Hematopoietic multipotent progenitor cell treated with erythropoietin and hydrocortisone succinate and interleukin-3 and kit ligand, for 15 days (in vitro differentiated cells): ENCODE data around the gene ALX4.

ENCODE experiments used
- DNase-seq: peaks from one replicate; pipeline ENCODE4 v3.0.0-alpha.2; 2015; ENCODE audit warnings: low spot score

The ALX4 gene

DNA sequence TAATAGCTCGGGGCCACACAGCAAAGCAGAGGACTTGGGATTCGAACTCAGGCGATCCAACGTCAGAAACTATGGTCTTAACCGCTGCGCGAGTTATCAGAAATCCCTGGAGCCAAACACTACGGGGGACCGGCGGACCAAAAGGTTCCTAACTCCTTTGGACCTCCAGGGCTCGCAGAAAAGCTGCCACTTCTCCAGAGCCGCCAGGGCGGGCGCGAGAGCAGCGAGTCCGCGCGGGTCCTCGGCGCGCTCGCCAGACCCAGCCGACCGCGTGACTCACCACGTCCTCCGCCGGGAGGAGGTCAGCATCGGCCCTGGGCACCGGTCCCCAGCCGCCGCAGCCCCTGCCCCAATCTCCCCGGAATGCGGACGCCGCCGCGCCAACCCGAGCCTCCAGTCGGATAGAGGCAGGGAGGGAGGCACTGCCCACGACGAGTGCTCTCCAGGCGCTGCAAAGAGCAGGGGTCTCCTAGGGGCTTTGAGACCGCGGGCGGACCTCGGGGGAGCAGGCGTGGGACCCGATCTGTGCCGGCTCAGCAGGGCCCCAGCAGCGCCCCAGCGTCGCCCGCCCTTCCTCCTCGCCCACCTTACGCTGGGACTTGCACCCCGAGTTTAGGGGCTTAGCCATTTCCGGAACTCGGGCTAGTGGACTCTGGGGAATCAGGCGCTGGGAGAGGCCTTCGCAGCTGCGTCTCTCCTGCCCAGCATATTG is 6.2 kb upstream of the ALX4 start:
- DNase-seq, result no peak

- no peak for DNase-seq
Observed at GRCh38 chr11:44314733-44315132, 4.8 kb upstream of the ALX4 start.

- no peak for DNase-seq
Observed at GRCh38 chr11:44313761-44314489, 4.0 kb upstream of the ALX4 start.

- DNase-seq, result no peak
Observed at GRCh38 chr11:44312876-44313275, 2.9 kb upstream of the ALX4 start.

- no peak for DNase-seq
Observed at GRCh38 chr11:44311339-44312261, 1.7 kb upstream of the ALX4 start.

GRCh38 chr11:44310463-44311272 is 729 bp upstream of the ALX4 start:
- no peak for DNase-seq

DNA sequence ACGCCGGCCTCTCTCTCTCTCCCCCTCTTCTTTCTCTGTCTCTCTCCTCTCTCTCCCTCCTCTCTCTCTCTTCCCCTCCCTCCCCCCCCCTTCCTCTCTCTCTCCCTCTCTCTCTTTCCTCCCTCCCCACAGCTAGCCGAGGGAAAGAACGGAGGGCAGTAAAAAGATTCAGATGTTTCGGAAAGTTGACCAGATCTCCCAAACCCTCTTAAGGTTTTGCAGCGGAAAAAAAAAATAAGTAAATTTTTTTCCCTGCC is 195 bp upstream of the ALX4 start:
- no peak for DNase-seq

DNA sequence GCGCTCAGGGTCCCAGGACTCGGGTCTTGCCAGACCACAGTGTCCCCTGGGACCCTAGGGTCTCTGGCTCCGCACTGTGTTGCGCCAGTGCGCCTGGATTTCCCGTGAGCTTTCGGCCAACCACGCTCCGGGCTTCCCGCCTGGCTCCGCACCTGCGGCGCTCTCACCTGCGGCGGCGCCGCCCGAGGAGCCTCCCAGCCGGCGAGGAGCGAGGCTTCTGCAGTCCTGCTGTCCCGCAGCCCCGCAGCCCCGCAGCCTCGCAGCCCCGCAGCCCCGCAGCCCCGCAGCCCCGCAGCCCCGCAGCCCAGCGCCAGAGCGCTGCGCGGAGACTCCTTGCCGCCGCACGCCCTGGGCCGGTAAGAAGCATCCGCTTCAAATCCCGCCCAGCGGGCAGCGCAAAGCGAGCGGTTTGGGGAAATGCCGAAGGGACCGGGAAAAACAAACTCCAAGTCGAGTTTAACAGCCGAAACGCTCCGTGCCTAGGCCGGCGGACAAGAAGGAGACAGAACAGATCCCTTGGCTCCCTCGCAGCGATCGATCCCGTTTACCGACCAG is 939 bp downstream of the ALX4 start:
- no peak for DNase-seq

DNA sequence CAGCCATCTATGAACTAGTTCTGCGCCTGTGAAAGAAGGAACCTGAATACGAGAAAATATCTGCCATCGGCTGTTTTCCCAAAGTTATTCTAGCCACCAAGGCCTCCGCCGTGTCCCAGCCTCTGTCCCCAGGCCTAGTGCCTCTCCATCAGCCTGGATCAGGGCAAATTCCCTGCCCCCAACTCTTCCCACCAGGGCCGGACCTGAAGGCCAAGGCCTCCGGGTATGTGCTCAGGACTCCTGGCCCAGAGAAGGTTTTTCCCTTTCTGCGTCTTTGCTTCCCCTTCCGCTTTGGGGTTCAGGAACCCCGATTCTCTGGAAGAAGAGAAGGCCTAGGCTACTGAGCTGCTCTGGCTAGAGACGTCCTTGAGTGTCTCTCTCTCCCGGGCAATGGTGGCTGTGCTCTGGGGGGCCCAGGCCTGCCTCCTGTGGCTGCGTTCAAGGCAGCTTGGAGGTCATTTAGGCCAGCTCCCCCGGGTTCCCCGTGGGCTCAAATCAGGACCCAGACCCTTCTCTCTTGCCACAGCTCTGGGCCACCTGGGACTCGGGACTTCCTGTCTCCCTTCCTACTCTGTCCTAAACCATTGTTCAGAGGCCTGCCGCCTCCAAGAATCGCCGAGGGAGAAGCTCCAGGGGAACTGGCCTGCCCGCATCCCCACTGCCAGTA is 1.6 kb downstream of the ALX4 start:
- DNase-seq, result no peak

GRCh38 chr11:44307340-44308099 is 2.4 kb downstream of the ALX4 start:
- no peak for DNase-seq

DNA sequence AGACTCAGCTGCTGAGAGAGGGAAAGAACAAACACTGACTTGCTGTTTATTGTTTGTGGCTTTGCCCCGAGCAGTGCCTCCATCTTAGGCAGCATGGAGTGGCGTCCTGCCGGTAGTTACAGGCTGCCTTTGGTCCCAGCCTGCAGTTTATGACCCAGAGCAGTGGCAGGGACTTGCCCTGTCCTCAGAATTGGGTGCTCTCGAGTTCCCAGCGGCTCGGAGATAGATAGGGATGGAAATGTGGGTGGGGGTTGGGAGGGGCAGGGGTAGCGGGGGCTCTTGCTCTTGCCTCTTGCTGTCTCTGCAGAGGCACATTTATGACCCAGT is 3.1 kb downstream of the ALX4 start:
- no peak for DNase-seq

GRCh38 chr11:44306052-44306917 is 3.7 kb downstream of the ALX4 start:
- no peak for DNase-seq

GRCh38 chr11:44305470-44306051 is 4.4 kb downstream of the ALX4 start:
- no peak for DNase-seq

- DNase-seq, result no peak
Observed at GRCh38 chr11:44305026-44305469, 4.9 kb downstream of the ALX4 start.

DNA sequence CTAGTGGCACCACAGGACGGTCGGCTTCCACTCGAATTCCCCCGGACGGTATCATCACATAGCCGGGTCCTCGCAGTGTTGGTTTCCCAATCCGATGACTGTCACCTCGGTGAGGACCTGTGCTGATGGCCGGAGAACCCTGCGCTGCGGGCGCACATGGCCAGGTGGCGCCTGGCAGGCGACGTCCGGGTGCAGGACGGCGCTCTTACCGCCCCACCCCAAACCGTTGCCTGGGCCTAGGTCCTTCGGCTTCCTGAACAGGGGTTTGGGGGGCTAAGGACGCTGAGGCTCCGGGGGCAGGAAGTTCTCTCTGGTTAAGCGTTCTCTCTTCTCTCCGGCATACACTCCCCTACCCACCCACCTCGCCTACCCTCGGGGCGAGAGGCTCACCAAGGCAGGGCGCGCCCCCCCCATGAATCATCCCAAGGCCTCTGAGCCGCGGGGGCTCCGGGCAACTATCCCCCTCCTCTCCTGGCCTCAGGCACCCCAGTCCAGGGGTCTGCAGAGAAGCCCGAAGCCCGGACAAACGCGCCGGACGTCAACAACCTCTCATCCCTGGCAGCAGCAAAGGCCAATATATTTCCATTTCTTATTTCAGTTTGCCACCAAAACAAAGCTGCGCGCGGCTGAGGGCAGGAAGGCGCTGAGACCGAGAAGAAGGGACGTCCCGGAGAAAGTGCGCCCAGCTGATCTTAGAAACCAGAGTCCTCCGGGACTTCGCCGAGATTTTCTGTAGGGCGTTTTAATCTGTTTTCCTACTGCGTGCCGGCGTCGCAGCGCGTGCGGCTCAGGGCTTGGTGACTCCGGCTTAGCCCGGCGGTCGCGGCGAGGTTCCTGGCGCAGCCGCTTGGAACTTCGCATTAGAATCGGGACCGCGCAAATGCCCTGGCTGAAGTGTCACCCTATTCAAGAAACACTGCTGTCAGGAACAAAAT is 5.6 kb downstream of the ALX4 start:
- DNase-seq, result no peak

DNA sequence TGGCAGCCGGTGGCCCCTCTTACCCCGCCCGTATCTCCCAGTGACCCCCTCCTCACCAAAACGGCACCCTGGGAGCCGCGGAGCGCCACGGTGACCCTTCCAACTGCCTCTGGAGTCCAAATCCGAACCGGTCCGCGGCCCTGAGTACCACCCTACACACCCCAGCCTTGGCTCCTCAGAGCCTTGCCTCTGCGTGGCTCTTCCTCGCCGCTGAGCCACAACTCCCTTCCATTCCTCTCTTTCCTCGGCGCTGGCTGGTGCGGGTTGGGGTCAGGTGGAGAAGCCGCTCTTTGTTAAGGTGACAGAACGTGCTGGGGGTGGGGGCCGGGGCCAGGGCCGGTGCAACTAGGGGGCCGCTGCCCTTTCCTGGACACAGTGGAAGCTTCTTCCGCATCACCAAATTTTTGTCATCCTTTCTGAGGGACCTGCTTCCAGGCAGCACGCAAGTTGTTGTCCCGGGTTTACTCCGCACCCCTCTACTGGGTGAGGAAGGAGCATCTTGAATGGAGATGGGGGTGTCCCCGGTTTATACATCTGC is 6.5 kb downstream of the ALX4 start:
- no peak for DNase-seq

DNA sequence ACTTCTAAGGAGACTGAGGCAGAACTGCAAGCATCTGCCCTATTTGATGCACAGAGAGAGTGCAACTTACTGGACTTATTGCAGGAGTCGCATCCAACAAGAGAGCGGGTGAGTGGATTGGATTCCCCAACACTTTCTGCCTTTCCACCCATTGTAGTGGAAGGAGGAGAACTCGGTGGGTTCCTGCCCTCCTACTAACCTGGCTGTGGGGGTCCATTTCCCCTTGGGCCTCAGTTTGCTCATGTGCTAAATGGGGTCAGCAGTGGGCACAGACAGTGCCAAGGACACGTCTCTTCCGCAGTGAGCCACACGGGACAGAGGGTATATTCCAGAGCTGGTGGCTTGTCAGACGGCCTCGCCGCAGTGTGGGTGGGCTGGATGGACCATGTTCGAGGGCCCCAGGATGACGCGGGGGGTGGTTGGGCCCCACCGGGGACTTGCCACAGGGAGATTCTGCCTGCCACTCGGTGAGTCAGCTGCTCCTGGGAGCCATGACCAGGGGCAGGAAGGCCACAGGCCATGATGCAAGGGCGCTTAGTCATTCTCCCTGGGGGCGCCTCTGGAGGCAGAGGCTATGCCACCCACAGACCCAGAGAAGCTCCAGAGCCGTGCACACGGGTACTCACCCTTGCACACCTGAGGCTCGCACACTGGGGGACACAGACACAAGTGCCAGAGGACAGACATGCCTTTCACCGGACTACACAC is 8.2 kb downstream of the ALX4 start:
- DNase-seq, result no peak
